GM18873 (cell line): ENCODE measurements around the gene NUP43.
"Not testable (repeated sequence)": the region's sequence is repeated elsewhere in the genome, so short reads cannot be mapped to it uniquely, and the experiment has no call there.

ENCODE experiments used
- ATAC-seq: cut with Tn5 transposase; IDR thresholded peaks from one replicate; pipeline ENCODE4 v1.9.1; 2021; ENCODE audit warnings: mild to moderate bottlenecking, moderate library complexity, moderate number of reproducible peaks; ENCODE audit not compliant: unreplicated experiment, low FRiP score

The NUP43 gene

GRCh38 chr6:149698175-149698574 lies 48.2 kb downstream of the NUP43 start:
- ATAC-seq = no peak

- ATAC-seq = no peak
Observed at GRCh38 chr6:149696901-149697300, 49.4 kb downstream of the NUP43 start.

GRCh38 chr6:149694921-149695320 lies 51.4 kb downstream of the NUP43 start:
- ATAC-seq = no peak

- ATAC-seq = no peak
Observed at GRCh38 chr6:149691201-149691600, 55.1 kb downstream of the NUP43 start.

GRCh38 chr6:149686230-149686629 lies 60.1 kb downstream of the NUP43 start:
- ATAC-seq = no peak

GRCh38 chr6:149683256-149683859 lies 63.0 kb downstream of the NUP43 start:
- no peak for ATAC-seq

- ATAC-seq = not testable (repeated sequence)
Observed at GRCh38 chr6:149681845-149682244, 64.5 kb downstream of the NUP43 start.

- ATAC-seq = no peak
Observed at GRCh38 chr6:149681209-149681608, 65.1 kb downstream of the NUP43 start.

GRCh38 chr6:149680503-149680902 lies 65.8 kb downstream of the NUP43 start:
- ATAC-seq = no peak
